Astrocyte of the cerebellum (primary cell): Measurements from ENCODE around the gene CPS1.

Source experiments
- DNase-seq: peaks from one replicate; pipeline ENCODE4 v3.0.0-alpha.2; 2011; ENCODE audit warnings: low read depth
- H3K4me3 ChIP-seq: 2 replicates; pipeline ENCODE4 v1.5.1; 2011; ENCODE audit warnings: mild to moderate bottlenecking, low read depth, low read length, moderate library complexity
- CTCF ChIP-seq: IDR thresholded peaks from 2 replicates; pipeline ENCODE4 v1.5.1; 2012; ENCODE audit warnings: low read length, low read depth, moderate library complexity, mild to moderate bottlenecking; ENCODE audit errors: missing control alignments
- in situ Hi-C: cut with HindIII; loops from 2 replicates; pipeline ENCODE4 v1.10.0; 2017; ENCODE audit warnings: low sequenced_read_pairs

Gene CPS1

GRCh38 chr2:210536973-210537650, 19.3 kb upstream of the CPS1 start:
- in situ Hi-C loops, result no loop called here
- DNase-seq, result no peak
- no peak overlapping the region for H3K4me3 ChIP-seq
- no peak for TF ChIP-seq CTCF

- in situ Hi-C loops, result no loop called here
- no peak for DNase-seq
- TF ChIP-seq CTCF, result no peak
- H3K4me3 ChIP-seq, result no peak overlapping the region
Observed at GRCh38 chr2:210539035-210539434, 17.4 kb upstream of the CPS1 start.

GRCh38 chr2:210539578-210540416, 16.6 kb upstream of the CPS1 start:
- in situ Hi-C loops, result no loop called here
- no peak for DNase-seq
- no peak overlapping the region for H3K4me3 ChIP-seq
- no peak for TF ChIP-seq CTCF

DNA sequence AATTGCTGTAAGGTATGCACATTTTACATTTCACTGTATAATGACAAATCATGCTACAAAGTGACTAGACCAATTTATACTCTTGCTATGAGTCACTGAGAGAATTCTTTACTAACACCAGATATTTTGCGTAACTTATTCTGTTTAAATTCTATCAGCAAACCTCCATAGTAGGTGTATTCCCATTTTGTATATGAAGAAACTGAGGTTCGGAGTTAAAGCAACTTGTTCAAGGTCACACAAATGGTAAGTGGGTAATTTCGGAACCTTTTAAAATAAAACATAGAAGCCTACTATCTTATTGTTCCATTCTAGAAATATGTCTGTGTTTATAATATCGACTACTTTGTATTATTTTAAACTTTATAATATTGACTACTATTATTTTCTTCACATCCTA, 15.9 kb upstream of the CPS1 start:
- in situ Hi-C loops, result no loop called here

GRCh38 chr2:210540900-210541289, 15.5 kb upstream of the CPS1 start:
- in situ Hi-C loops, result no loop called here
- no peak overlapping the region for H3K4me3 ChIP-seq
- TF ChIP-seq CTCF, result no peak
- no peak for DNase-seq

More for the DNA sequence above, 15.9 kb upstream of the CPS1 start:
- no peak overlapping the region for H3K4me3 ChIP-seq
- no peak for TF ChIP-seq CTCF
- no peak for DNase-seq

DNA sequence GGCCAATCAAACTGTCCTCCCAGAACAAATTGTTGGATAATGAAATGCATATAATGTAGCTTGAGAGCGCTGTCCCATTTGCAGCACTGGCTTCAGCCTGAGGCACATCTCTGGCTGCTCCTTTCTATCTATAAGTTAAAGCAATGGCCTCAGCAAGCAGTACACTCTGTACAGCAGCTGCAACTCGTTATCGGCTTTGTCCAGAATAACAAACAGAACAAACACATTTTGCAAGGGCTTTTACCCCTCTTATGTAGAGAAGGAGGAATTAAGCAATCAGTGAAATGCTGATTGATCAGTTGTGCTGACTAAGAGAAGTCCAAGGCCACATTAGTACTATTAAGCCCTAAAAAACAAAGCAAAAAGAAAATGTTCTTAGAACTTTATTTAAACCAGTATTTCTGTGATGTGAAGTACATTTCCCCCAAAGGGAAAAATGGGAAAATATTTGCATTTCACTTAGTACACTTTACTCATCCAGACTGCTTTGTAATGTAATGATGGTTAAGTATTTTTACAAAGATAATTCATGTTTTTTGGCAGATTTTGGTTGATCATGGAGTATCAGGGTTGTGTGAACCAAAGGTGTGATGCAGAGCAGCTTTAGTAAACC, 15.0 kb upstream of the CPS1 start:
- in situ Hi-C loops, result no loop called here
- TF ChIP-seq CTCF, result no peak
- DNase-seq, result no peak
- no peak overlapping the region for H3K4me3 ChIP-seq
